CD4-positive, alpha-beta T cell treated with Interleukin-6 for 4 hours (primary cell): ENCODE data around the gene TNNT3.
A peak's percentile ranks its signal among the peaks of the same experiment; 100 is the strongest.

Source experiments
- DNase-seq: peaks from one replicate; pipeline ENCODE4 v3.0.0-alpha.2; 2020; ENCODE audit warnings: mixed read lengths

The TNNT3 gene

DNA sequence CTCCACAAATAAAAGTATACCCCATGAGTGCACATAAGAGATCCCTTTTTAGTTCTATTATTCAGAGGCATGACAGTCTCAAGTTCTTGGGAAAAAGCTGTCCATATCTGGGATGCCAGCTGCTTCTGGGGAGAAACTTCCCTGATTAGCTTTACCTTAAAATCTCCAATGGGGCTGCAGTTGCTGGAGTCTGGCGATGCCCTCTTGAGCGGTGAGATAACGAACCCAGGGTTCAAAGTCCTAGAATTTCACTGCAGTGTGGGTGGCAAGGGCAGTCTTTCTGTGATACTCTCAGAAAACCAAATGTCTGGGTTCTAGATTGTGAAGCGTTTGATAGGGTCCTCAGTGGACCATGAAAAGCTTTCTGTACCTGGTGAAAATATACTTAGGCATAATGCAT lies 20.4 kb upstream of the TNNT3 start:
- DNase-seq, result no peak

DNA sequence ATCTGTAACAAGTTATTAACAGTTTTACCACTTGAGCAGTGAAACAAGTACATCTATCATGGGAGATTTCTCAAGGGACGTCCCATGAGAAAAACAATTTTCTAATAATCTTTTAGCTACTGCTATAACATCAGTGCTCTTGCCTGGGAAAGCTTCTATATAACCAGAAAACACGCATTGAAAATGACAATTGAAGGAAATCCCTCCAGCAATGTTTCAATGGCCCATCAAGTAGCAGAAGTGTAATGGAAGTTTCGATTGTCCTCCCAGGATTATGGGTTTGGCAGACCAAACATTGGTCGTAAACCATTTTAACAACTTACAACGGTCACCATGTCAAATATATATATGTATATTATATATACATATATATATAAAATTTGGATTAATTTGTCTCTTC lies 19.8 kb upstream of the TNNT3 start:
- DNase-seq, result no peak

DNA sequence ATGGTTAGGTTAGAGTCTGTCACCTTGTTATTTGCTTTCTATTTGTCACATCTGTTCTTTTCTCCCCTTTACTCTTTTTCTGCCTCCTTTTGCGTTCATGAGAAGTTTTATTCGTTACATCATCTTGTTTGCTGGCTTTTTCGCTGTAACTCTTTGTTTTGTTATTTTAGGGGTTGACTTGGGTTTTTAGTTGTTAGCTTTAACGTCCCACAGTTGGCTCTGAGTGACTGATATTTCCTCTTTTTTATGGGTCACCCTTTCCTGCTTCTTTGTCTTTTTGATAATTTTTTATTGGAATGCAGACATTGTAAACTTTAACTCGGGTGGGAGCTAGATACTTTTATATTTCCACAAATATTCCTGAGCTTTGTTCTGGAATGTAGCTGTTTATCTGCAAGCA lies 13.3 kb upstream of the TNNT3 start:
- no peak for DNase-seq

DNA sequence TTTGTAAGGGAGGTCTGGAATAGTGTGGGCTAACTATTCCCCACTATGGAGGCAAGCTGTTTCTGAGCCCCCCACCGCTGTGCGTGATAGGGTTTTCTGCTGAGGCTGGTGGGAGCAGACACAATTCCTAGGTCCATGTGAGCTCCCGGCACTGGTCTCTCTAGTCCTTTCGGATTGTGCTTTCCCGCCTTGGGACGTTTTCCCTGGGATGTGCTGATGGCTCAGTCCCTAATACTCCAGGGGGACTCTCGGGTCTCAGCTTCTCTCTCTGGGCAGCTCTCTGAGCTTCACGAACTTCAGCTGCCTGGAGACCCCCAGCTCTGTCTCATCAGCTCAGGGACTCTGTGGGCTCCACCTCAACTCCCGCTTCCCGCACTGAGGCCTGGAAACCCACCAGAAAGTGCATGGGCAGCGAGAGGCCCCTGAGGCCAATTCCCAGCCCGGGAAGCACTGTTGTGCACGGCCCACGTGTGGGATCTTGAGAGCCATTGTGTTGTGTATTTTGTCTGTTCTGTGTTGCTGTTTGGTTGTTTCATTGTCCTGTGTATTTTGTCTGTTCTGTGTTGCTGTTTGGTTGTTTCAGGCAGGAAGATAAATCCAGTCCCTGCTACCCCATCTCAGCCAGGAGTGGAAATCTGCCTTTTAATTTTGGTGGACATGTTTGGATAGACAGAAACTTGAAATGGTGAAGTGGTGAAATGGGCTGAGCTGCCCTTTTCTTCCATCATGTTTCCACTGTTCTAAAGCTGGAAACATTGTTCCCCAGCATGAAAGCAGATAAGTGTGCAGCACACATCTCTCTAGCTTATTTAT lies 12.7 kb upstream of the TNNT3 start:
- no peak for DNase-seq

GRCh38 chr11:1908618-1909017 lies 10.9 kb upstream of the TNNT3 start:
- DNase-seq, result no peak

DNA sequence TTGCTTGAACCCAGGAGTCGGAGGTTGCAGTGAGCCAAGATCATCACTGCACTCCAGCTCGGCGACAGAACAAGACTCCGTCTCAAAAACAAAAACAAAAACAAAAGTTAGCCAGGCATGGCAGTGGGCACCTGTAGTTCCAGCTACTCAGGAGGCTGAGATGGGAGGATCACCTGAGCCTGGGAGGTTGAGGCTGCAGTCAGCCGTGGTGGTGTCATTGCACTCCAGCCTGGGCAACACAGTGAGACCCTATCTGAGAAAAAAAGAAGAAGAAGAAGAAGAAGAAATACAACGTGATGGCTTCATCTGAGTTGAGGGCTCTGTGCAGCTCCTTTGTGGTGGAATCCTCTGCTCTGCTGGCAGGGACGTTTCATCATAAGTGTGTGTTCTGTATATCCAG lies 10.0 kb upstream of the TNNT3 start:
- no peak for DNase-seq

DNA sequence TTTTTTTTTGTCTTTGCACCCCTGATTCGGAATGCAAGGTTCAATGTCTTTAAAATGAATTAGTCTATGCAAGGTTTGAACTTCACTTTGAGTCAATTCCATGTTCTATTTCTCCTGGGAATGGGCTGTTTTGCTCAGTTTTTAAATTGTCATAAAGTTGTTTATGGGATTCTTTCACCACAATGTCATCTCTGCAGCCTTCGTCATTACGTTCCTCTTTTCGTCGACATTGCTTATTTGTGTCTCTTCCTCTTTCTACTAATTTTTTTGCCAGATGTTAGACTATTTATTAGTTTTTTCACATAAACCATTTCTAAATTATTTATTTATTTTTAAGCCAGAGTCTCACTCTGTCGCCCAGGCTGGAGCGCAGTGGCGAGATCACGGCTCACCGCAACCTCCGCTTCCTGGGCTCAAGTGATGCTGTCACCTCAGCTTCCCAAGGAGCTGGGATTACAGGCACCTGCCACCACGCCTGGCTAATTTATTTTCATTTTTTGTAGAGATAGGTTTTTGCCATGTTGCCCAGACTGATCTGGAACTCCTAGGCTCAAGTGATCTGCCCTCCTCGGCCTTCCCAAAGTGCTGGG lies 7.1 kb upstream of the TNNT3 start:
- no peak for DNase-seq

GRCh38 chr11:1913271-1914060 lies 6.0 kb upstream of the TNNT3 start:
- DNase-seq, result no peak

- no peak for DNase-seq
Measured at GRCh38 chr11:1915795-1916131, 3.7 kb upstream of the TNNT3 start.

DNA sequence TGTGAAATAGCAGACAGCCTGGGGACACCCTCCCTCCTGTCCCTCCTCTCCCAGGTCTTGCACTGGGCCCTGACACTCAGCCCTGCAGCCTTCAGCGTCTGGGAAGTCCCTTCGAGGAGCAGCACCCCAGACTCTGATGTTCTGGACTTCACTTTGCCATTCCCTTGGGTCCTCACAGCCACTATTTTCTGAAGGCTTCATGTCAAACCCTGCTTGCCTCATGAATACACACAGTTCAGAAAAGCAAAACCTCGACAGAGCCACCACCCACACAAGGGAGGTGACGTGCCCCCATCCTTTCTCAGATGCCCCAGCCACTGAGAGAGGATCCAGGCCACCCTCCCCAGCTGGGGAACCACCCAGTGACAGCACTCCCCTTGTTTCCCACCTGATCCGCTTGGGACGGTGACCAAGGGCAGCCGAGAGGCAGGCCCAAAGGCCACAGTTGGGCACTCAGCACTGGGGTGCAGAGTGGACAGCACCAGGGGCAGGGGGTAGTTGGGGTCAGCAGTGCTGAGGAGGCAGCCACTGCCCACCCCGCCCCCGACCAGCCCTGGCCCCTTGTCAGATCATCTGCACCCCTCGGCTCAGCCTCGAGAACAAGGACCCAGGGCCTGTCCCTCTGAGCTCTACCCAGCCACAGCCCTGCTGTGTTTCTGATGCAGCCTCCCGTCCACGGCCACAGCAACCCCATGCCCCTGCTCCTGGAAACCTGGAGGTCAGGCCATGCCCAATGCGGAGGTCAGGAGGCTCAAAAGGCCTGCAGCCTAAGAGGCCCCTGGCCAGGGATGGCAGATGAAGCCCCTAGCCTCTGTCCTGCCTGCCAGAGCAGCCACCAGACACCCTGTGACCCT lies 3.1 kb upstream of the TNNT3 start:
- no peak for DNase-seq

- no peak for DNase-seq
Measured at GRCh38 chr11:1916986-1917522, 2.4 kb upstream of the TNNT3 start.

GRCh38 chr11:1917523-1918435 lies 1.7 kb upstream of the TNNT3 start:
- peak; percentile 10 for DNase-seq

GRCh38 chr11:1918436-1919315 lies 827 bp upstream of the TNNT3 start:
- DNase-seq, result no peak

- no peak for DNase-seq
Measured at GRCh38 chr11:1920128-1920908, 815 bp downstream of the TNNT3 start.

DNA sequence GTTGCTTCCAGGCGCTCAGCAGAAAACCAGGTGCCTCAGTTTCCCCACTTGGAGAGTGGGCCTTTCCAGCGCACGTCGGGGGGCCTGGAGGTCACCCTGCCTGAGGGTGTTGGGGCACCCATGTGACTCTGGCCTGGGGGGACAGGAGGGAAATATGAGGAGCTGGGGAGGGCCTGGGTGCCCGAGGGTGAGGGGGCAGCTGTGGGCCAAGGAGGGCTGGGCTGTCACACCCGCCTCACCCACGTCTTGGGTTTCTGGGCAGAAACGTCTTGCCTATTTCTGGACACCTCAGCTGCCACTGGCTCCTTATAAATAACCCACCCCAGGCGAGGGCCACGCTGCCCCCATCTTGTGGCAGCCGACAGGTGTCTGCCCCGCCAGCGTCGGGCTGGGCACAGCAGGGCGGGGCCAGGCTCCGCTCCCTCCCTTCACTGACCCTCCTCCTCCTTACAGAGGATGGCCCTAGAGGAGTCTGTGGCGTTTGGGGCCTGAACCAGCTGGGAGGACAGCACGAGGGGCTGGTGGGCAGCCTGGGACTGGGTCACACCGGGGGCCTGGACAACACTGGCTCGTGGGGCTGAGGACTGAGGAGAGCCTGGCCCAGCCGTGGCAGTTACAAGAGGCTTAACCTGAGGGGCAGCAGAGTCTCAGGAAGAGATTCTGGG lies 1.5 kb downstream of the TNNT3 start:
- no peak for DNase-seq

GRCh38 chr11:1921574-1922141 lies 2.2 kb downstream of the TNNT3 start:
- DNase-seq, result no peak

DNA sequence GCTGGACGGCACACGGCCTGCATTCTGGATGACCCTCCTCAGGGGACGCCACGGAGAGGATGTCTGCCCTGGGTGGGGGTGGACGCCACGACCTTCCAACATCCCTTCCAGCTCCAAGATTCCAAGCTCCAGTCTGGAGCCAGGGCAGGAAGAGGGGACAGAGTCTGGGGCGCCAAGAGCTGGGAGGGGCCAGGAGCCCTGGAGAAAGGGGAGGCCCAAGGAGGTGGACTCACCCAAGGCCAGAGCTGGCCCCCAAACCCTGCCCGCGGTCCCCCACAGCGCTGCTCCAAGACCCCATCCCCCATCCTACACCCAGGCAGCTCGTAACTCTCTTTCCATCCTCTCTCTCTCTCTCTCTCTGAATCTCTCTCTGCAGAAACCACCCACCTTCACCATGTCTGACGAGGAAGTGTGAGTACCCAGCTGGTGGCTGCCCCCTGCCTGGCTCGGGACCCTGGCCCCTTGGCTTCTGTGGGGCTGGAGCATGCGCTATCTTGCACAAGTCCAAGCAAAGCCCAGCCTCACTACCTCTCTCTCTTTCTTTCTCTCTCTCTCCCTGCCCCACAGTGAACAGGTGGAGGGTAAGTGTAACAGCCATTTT lies 3.1 kb downstream of the TNNT3 start:
- no peak for DNase-seq

- no peak for DNase-seq
Measured at GRCh38 chr11:1923201-1923956, 3.9 kb downstream of the TNNT3 start.
